Activated CD4-positive, alpha-beta T cell treated with anti-CD3 and anti-CD28 coated beads, Interleukin-2, Interleukin-6, amounts not matched to agents 100 ng/mL and 50 ng/mL, durations not matched to agents 16 hours and 8 hours (primary cell): Measurements from ENCODE around the gene COPE.
"Not testable (repeated sequence)": the region's sequence is repeated elsewhere in the genome, so short reads cannot be mapped to it uniquely, and the experiment has no call there.

Experiments
- DNase-seq: peaks from one replicate; pipeline ENCODE4 v3.0.0-alpha.2; 2020

The COPE gene

DNA sequence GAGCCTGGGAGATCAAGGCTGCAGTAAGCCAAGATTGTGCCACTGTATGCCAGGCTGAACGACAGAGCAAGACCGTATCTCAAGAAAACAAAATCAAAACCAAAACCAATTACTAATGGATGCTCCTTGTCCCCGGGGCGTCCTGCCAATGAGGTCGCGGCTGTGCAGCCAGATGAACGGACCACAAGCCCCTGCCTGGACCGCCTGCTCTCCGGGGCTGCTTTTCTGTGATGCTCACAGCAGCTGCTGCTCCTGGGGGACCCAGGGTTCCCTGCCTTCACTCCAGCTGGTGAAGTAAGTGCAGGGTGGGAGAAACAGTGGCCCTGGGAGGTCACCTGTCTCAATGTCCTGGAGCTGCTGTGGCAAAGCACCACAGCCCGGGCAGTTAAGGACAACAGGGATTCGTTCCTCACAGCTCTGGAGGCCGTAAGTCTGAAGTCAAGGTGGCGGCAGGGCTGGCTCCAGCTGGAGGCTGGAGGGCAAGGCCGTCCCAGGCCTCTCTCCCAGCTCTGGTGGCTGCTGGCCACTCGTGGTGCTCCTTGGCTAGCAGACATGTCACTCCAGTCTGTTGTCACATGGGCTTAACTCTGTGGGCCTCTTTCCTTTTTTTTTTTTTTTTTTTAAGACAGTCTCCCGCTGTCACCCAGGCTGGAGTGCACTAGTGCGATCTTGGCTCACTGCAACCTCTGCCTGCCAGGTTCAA, 10.1 kb downstream of the COPE start:
- DNase-seq = no peak

- no peak for DNase-seq
Observed at GRCh38 chr19:18906605-18907519, 12.3 kb downstream of the COPE start.

GRCh38 chr19:18905513-18906236, 13.5 kb downstream of the COPE start:
- DNase-seq = no peak

GRCh38 chr19:18905058-18905456, 14.1 kb downstream of the COPE start:
- no peak for DNase-seq

DNA sequence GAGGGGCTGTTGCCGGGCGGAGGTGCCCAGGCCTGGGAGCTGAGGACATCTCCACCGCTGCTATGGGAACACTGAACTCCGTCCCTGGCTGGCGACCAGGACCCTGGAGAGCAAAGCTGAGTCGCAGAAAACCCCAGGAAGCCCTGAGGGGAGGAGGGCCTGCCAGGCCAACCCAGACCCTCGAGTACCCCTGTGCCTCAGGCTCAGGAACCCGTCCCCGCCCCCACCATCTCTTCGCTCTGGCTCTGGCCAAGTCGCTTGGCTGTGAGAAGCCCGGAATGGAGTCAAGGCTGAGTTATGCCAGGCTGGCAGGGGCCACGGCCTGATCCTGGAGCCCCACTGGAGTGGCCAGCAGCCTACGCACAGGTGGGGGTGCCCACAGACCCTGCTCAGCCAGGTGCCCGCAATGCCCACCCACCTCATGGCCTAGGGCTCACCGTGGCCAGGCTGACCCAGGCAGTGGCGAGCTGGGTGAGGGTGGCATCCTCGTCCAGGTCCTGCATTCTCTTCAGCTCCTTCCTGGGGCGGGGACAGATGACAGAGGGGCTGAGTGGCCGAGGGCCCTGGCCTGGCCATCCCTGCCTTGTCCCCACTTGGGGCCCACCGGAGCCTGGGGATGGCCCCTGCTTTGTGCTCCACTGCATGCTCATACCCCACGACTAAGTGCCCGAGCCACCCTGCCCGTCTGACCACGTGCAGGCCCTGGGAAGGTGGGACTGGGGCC, 14.7 kb downstream of the COPE start:
- DNase-seq = no peak

- no peak for DNase-seq
Observed at GRCh38 chr19:18903156-18904037, 15.8 kb downstream of the COPE start.

DNA sequence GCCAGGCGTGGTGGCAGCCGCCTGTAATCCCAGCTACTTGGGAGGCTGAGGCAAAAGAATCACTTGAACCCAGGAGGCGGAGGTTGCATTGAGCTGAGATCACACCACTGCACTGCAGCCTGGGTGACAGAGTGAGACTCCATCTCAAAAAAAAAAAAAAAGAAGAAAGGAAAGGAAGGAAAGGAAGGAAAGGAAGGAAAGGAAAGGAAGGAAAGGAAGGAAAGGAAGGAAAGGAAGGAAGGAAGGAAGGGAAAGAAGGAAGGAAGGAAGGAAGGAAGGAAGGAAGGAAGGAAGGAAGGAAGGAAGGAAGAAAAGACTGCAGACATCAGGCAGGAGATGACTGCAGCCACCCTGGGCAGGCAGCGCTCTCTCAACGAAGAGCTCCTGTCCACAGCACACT, 16.7 kb downstream of the COPE start:
- not testable (repeated sequence) for DNase-seq

DNA sequence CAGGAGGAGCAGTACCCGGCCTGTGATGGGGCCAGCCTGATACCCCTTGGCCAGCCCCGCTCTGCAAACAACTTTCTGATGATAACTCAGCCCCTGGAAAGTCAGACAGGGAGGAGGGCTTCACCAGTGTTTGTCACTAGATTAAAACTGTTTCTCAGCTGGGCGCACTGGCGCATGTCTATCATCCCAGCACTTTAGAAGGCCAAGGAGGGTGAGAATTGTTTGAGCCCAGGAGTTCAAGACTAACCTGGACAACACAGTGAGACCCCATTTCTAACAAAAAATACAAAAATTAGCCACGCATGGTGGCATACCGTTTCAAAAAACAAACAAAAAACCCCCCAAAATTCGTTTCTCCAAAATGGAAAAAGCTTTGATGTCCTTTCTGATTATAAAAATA, 17.7 kb downstream of the COPE start:
- no peak for DNase-seq

GRCh38 chr19:18900700-18901481, 18.3 kb downstream of the COPE start:
- no peak for DNase-seq

DNA sequence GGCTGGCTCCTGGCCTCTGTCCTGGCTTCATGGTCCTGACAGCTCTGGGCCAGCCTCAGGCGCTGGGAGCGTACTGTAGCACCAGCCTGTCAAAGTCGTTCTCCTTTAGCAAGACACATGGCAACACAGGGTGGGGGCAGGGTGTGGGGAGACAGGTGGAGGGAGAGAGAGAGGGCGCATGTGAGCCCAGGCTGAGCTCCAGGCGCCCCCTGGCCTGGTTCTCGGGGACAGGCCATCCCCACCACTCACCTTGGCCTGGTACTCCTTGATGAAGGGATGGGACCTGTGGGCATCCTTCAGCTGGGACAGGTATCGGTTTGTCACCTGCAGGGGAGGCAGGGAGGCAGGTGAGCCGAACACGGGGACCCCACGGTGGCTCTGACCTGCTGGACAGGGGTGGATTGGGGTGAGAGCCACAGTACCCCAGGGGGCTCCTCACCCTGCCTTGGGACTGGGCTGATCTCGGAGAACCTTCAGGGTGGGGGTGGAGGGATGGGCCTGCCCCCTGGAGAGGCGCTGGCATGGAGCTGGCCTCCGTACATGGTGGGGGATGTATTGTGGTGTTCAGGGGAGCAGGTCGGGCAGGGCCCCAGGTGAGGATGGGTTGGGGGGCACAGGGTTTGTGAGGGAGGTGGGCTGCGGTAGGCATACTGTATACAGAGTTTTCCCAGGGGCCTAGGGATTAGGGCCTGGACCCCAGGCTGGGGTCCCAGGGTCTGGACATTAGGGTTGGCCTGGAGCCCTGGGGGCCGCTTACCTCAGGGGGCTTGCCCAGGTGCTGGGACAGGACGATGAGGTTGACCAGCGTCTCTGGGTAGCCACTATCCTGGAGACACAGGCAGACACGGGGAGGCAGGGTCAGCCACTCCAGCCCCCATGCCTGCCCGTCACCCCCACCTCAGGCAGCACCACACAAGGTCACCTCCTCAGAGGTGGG, 19.3 kb downstream of the COPE start:
- DNase-seq = no peak

GRCh38 chr19:18898607-18899408, 20.4 kb downstream of the COPE start:
- DNase-seq = no peak

GRCh38 chr19:18898081-18898606, 21.0 kb downstream of the COPE start:
- DNase-seq = no peak

- DNase-seq = no peak
Observed at GRCh38 chr19:18897094-18898029, 21.8 kb downstream of the COPE start.

DNA sequence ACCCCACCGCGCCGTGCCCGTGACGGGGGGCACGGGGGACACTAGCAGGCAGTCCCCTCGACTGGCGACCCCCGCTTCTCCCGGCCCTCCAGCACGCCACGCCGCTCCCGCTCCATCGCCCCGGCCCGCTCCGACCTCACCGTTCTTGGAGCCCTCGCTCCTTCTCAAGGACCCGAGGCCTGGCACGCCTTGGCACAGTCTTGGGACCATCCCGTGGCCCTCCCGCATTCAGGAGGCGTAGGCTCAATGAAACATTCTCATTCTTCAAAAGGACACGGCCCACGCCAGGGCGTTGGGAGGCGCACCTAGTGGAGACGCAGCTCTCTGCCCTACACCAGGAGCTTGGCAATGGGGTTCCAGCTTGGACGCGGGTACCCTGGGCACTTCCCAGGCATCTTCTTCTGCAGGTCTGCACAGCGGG, 22.8 kb downstream of the COPE start:
- no peak for DNase-seq

DNA sequence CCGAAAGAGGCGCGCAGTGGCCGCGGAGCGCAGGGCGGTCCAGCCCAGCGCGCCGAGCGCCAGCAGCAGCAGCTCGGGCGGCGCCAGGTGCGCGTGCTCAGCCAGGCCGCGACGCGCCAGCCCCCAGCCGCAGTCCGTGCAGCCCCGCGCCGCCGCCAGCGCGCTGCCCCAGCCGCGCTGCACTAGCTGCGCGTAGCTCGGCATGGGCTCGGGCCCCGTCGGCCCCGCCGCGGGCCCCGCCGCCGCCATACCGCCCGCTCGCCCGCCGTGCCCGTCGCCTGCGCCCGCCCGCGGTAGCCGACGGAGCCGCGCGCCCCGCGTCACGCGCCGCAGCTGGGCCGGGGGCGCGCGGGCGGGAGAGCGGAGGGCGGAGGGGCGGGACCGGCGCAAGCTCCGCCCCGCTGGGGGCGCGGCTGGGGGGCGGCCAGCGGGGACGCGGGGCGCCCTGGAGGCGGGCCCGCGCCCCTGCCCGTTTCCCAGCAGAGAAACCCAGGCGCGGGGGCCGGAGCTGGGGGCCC, 23.3 kb downstream of the COPE start, which contains the start of gene CERS1:
TSS of gene CERS1 (minus strand) at position 335 of the 518 bp plus-strand sequence. CDS start at position 249, 86 bp downstream.
- DNase-seq = no peak

DNA sequence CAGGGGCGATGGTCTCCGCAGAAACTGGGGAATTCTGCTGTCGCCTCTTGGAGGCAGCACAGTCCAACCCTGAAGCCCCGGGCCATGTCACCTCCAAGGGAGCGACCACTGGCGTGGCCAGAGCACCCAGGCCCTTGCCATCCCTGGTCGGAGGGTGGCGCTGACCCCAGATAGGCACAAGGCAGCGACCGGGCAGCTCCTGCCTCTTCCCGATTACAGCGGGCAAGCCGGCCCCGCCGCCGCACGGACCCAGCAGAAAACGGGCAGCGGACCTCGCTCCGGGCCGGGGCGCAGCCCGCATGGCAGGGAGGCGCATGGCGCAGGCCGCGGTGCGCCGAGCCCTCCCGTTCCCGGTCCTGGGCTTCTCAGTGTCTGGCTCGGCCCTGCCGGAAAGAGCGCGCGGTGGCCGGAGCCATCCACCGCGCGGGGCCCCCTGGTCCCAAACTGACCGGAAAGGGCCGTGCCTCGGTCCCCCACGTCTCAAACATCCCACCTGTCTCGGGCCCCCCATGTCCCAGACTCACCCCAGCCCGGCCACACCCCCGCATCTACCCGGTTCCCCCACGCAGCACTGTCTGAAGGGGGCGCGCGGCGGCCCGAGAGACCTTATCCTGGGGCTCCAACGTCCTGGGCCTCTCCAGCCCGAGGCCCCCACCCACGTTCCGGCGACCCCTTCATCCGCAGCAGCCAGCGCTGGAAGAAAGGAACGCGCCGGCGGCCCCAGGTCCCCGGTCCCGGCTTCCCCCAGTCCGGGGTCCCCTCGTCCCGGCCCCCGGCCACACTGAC, 24.0 kb downstream of the COPE start:
- no peak for DNase-seq
